ENCODE data around the gene SHCBP1.

- TF ChIP-seq CTCF (IDR thresholded peaks at IDR 0.05) (no peak), EZH2 (IDR thresholded peaks at IDR 0.05; ENCODE audit: borderline replicate concordance, insufficient read depth, low read depth, low read length, poor library complexity, severe bottlenecking) (no peak)
These were observed 7.2 kb downstream of the SHCBP1 start for GRCh38 chr16:46614006-46614405.
